RPMI7951 (cell line): ENCODE data around the gene RIPK4. TPM values are rescaled to one million over a fixed set of nuclear protein-coding genes. Genes with fewer than 3 reads are reported as not detected.
"Not testable (repeated sequence)": the region's sequence is repeated elsewhere in the genome, so short reads cannot be mapped to it uniquely, and the experiment has no call there.

Experiments
- DNase-seq: peaks from one replicate; pipeline ENCODE4 v3.0.0-alpha.2; 2012; ENCODE audit warnings: low read depth
- total RNA-seq: library from RNA; depleted of rRNA; stranded (reverse); fragments of >200 nt; shearing (Covaris generic); gene quantifications from 2 replicates; pipeline ENCODE4 v1.2.3, GENCODE V29; 2014

The RIPK4 gene
- total RNA-seq, 1 experiment from 2014 or later: 10.3 TPM

DNA sequence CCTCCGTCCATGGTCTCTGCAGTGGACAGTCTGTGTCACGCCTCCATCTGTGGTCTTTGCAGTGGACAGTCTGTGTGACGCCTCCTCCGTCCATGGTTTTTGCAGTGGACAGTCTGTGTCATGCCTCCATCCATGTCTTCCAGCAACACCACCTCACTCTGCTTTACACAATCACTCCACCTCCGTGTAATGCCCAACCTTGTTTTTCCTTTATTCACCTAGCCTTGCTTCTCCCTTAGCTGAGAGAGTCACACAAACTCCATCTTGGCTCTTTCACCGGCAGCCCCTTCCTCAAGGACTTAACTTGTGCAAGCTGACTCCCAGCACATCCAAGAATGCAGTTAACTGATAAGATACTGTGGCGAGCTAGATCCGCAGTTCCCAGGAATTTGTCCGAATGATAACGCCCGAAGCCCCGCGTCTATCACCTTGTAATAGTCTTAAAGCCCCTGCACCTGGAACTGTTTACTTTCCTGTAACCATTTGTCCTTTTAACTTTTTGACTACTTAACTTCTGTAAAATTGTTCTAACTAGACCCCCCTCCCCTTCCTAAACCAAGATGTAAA is 52.5 kb downstream of the RIPK4 start:
- not testable (repeated sequence) for DNase-seq

DNA sequence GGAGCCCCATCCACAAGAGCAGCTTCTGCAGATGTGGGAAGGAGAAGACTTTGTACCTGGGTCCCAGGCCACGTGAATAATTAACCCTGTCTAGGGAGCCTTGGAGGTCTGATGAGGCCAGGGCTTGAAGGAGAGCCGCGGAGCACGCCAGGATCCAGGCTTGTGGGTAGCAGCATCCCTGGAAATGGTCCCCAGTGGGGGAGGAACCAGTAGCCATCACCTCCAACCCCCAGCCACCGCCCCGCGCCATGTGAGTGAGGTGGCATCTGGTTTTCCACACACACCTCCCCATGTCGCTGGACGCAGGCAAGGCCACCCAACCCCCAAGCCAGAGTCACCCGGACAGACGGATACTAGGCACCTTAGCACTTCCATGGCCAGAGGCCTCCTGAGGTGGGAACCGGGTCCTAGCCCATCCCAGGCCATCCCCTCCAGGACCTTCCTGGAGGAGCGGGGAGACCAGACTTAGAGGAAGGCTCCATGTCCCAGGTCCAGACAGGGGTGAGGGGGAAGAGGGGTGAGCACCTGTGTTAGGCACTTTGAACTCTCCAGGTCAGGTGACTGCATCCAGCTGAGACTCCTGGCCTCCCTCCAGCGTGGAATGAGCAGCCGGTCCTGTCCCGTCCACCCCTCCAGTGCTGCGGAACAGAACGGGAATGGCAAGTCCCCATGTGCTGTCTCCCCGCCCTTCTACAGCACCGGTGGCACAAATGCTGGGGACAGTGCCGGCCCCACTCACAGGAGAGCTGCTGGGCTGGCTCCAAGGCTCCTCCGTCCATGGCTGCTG is 53.2 kb downstream of the RIPK4 start:
- no peak for DNase-seq

DNA sequence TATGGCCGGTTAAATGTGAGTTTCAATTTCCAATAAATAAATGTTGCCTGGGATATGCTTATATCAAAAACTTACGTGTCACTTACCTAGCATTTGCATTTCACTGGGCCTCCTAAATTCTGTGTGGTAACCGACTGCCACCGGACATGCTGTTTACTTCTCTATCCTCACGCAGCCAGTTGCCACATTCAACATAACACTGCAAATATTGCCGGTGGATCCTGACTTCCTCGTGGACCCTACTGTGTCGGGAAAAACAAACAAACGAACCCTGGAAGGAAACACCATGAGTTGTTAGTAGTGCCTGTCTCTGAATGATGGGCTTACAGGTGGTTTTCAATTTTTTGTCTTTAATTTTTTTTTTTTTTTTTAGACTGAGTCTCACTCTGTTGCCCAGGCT is 54.1 kb downstream of the RIPK4 start:
- DNase-seq: no peak

DNA sequence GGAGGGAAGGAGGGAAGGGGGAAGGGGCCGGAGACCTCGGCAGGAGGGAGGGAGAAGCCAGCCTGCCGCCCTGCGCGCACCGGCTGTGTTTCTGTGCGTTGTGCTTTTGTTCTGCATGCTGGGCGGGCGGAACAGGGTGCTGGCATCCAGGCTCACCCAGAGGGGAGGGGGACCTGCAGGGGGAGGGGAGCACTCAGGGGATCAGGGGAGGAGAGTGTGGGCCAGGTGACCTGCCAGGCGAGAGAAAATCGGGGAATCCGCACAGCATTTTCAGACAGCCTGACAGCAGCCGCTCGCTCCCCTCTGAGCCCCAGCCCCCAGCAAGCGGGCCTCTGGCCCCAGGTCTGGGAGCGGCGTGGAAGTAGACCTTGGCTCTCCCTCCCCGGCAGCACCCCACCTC is 54.7 kb downstream of the RIPK4 start:
- DNase-seq: no peak

DNA sequence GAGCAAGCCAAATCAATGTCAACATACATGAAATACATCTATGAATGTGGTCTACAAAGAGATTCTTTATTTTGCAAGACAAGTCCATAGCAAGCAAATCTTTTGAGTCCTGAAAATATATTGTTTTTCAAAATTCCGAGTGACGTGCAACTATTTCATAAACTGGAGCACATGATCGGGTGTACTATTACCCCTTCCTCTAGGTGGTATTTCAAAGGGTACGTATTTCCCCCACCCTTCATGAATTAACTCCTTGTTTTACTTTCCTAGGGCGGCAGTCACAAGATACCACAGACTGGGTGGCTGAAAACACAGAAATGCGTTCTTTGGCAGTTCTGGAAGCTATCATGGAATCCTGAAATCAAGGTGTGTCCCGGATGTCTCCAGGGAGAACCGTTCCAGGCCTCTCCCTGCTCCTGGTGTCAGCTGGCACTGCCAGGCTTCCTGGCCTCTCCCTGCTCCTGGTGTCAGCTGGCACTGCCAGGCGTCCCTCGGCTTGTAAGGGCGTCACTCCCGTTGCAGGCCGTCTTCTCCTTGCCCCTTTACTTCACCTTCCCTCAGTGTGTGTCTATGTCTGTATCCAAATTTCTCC is 55.3 kb downstream of the RIPK4 start:
- DNase-seq: no peak

DNA sequence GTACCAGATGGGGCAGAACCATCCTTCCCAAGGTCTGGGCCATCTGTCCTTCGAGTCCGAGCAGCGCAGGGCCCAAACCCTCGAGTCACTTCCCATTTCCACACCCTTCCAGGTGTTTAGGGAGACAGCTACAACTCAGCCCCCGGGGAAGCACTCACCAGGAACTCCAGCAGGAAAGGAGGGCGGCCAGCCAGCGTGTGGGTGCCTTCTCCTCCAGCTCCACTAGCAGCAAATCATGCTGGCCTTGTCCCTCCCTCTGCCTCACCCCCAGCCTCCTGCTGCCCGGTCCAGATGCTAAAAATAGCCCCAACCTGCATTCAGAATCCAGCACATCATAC is 56.1 kb downstream of the RIPK4 start:
- DNase-seq: no peak

DNA sequence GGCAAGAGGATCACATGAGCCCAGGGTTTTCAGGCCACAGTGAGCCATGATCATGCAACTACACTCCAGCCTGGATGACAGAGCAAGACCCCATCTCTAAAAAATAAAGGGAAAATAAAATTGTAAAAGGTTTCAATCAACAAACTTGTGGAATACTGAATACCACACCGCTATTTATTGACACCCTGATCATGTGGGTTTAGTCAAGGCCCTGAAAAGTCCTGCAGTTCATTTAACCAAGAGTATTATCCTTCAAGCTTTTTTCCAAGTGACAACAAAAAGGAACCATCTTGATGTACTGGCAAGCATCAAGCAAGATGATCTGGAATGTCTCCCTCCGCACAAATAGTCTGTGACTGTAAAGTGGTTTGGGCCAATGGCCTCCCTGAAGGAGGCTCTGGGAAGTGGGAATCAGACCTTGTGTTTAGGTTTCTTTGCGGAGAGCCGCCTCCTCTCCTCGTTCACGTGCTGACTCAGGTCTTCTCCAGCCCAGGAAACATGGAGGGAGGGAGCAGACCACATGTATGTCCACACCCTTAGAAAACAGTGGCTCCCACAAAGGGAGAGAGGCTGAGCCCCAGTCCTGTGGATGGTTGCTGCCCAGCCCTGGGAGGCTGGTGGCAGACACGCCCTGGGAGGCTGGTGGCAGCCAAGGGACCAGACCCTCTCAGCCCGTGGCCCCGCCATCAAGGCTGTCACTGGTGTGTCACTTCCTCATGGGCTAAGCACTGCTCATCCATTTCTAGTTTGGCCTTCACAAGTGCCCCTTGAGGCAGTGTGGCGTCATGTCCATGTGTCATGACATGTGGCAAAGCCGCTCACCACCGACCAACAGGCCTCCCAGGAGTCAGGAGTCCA is 56.7 kb downstream of the RIPK4 start:
- DNase-seq: peak; percentile 47

DNA sequence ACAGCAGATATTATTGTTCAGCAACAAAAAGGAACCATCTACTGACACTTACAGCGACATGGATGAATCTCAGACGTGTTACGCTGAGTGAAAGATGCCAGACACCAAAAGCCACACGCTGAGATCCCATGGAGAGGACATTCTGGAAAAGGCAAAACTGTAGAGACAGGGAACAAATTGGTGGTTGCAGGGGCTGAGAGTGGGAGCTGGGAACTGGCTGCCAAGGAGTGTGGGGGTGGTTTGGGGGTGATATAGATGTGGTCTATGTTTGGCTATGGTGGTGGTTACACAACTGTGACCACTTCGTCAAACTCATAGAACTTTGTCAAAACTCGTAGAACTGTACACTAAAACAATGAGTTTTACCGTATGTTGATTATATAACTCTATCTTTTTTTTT is 57.7 kb downstream of the RIPK4 start:
- DNase-seq: no peak

DNA sequence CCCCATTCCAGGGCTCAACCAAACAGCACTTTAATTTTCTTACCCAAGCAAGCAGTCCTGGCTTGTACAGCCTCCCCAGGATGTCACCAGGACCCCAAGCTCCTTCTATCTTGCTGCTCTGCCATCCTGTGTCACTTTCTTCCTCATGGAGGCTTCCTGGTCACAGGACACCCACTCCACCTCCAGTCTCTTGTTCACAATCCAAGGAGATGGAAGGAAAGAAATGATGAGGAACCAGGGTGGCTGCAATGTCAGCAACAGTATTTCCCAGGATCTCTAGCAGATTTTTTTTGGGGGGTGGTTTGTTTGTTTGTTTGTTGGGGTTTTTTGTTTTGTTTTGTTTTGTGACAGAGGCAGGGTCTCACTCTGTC is 58.9 kb downstream of the RIPK4 start:
- no peak for DNase-seq

DNA sequence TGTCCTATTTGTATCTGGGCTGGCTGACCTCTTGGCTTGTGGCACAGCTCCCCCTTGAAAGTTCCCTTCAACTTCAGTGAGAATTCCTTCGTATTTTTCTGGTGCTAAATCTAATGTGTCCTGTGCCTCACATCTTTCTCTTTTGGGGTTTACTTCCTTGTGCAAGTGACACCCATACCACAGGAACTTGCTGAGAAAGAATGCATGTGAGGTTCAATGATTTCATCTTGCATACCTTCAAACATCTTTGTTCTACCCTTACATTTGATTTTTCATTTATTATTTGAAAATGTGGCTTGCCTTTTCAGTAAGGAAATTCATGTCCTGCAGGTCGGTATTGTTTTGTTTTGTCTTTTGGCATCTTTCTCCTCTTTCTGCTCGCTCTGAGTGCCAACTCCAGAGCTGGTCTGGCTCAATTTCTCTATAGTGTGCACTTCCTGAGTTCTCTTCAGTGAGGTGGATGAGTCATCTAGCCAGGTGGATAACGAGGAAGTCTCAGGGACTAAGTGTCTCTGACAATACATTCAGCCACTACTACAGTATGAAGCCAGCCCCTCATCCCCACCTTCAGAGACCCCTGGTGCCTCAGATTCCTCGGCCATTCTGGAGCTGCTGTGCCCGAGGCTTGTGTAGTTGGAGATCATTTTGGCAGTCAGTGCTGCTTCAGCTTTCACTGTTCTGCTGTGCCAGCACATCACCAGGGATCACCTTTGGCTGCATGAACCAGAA is 59.5 kb downstream of the RIPK4 start:
- DNase-seq: no peak

DNA sequence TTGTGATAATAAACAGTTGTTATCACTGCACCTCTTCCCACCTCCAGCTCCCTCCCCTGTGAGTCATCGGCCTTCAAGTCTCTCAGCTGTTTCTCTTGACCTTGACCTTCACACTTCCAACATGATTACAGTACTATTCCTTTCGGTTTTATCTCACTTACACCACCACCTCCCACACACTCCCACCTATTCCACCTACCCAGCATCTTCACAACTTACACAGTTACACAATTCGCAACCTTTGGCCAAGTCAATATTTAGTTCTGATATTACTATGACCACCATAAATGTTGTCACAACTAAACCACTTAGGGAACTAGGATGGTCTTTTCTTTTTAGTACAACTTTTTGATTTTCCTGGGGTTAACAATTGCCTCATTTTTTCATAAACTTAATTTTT is 60.2 kb downstream of the RIPK4 start:
- peak; percentile 76 for DNase-seq

DNA sequence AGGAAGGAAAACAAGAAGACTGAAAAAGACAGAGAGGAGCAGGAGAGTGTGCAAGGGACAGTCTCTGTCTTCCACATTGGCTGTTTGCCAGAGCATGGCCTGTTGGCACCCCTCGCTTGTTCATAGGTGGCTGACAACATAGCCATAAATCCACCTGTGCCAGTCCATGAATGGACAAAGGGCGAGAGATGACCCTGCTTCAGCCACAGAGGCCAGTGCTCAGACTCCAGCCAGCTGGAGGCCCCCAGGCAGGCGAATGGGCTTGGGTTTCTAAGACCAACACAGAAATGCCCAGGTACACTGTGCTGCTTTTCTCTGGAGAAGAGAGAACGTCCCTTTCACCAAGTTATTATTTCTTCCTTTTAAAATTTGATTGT is 60.6 kb downstream of the RIPK4 start:
- no peak for DNase-seq

DNA sequence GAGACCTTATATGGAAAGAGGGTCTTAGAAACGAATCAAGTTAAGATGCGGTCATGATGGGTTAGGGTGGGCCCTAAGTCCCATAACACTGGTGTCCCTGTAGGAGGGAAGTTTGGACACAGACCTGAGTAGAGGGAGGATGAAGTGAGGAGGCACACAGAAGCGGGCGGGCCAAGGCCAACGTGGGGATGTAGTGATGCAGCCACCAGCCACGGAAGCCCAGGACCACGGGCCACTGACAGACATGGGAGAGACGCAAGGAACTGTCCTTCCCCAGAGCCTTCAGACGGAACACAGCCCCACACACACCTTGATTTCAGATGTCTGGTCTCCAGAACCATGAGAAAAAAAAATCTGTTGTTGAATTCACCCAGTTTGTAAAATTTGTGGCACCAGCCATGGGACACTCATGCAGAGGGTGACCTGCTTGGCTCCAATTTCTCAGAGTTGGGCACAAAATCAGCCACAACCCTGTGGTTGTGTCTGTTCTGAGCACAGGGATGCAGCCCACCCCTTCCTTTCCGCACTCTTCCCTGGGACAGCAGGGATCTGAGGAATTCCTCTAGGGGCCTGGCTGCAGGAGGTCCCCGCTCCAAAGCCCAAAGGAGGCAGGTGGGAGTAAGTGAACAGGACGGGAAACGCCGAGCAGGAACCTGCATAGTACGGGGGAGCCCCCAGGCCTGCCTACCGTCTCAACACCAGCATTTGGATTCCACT is 61.1 kb downstream of the RIPK4 start:
- DNase-seq: no peak

DNA sequence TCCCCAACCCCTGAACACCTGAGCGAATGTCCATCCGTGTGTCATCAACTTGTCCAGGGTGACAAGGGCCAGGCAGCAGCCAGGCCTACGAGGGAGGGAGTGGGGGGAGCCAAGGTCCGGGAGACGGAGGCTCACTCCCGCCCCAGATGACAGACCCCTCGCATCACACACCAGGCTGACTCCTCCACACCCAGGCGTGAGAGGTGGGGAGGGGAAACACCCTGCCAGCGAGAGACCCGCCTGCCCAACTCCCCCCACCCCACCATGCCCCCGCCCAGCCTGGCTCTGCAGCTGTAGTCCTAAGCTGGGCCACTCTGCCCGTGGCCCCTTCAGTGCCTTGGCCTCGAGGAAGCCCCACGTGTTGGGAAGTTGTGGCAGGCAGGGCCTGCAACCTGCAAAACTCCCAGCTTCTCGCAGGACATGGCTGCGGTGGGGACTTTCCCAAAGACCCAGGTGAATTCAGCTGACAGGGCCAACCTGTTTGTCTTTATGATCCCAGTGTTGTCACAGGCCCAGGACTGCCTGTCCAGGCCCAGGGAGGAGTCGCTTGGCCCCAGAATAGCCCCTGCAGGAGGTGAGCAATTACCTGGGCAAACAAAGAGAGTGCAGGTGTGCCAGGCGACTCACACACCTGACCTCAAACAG is 62.9 kb downstream of the RIPK4 start:
- no peak for DNase-seq

DNA sequence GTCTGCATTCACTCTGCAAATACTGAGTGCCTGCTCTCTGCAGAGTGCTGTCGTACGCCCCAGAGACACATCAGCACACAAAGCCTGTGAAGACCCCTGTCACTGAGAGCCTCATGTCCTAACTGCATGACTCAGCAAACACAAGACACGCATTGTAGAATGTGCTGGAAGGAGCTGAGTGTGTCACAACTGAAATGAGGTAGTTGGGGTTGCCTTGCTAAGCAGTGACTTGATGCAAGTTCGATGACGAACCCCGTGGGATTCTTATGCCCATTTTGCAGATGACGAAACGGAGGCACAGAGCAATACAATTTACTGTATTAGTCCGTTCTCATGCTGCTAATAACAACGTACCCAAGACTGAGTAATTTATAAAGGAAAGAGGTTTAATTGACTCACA is 65.1 kb downstream of the RIPK4 start:
- DNase-seq: no peak

DNA sequence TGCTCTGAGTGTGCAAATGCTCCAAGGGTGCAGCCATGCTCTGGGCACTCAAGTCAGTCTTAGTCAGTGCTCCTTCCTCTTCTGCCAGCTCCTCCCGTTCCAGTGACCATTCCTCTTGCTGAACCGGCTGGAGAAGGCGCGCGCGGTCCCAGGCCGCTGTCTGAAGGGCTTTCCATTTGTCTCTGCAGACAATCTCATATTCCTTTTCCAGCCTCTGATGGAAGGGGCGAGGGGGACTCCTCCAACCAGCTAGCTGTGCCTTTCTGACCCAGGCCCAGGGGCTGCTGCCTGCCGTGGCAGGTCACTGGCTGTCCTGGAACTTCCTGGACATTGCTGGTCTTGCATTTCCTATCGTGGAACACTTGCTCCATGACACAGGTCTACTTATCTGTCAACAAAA is 67.5 kb downstream of the RIPK4 start:
- no peak for DNase-seq

DNA sequence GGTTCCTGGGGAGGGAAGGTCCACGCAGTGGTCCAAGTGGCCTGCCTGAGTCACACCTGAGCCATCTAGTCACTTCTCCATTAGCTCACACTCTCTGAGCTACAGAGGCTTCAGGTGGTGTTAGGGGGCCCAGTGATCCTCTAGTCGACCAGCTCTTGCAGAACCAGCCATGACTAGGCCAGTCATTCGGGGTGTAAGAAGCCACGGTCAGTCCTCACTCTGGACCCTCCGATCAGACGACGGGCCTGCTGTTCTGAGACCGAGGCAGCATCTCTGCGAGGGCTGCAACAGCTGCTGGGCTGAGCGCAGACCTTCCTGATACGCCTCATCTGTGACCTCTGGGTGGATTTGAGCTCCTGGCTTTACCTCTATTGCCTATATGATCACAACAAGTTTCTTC is 68.8 kb downstream of the RIPK4 start:
- DNase-seq: no peak

DNA sequence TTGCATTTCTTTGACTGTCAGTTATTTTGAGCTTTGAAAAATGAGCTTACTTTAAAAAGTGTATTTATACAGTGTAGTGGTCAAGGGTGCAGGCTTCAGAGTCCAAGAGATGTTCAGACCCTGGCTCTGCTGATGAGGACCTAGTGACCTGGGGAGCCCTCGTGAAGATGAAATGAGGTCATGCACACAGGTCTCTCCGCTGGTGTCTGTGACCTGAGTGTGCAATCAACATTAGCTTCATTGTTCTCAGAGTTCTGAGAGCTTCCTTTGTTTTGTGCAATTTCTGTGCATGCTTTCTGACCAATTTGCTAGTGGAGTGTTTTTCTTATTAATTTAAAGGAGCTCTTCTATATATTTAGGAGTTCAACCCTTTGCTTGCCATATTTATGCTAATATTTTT is 71.3 kb downstream of the RIPK4 start:
- DNase-seq: no peak

DNA sequence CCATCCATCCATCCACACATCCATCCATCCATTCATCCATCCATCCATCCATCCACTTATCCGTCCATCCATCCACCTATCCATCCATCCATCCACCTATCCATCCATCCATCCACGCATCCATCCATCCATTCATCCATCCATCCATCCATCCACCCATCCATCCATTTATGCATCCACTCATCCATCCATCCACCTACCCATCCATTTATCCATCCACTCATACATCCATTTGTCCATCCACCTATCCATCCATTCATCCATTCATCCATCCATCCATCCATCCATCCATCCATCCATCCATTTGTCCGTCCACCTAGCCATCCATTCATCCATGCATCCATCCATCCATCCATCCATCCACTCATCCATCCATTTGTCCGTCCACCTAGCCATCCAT is 72.8 kb downstream of the RIPK4 start:
- not testable (repeated sequence) for DNase-seq

DNA sequence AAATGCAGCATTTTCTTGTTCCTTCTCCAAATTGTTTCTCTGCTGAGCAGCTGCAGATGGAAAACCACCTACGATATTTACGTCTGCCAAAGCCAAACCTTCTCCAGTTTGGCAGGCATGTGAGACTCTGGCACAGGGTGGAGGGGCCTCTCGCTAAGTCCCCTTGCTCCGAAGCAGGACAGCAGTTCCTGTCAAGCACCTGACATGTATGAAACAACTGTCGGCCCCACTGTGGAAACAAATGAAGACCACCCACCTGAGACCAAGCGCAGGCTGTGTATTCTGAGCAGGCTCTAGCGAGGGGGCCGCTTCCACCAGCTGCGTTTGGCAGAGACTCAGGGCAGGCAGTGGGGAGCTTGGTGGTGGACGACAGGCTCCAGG is 74.7 kb downstream of the RIPK4 start:
- DNase-seq: no peak
